Left lobe of liver (tissue), 2 donors: ENCODE results near the gene HDHD5. TPM values are rescaled to one million over a fixed set of nuclear protein-coding genes. Genes with fewer than 3 reads are reported as not detected.

ENCODE experiments used
- ATAC-seq: fragments of 200-7000 bp; cut with Tn5 transposase; one replicate; pipeline ENCODE4 v1.9.1; 2020; ENCODE audit warnings: mild to moderate bottlenecking, moderate library complexity
- DNase-seq: peaks from one replicate; pipeline ENCODE4 v3.0.0-alpha.2; 2020; ENCODE audit warnings: low spot score
- total RNA-seq: library from RNA; stranded (reverse); gene quantifications from one replicate; pipeline ENCODE4 v1.2.1, GENCODE V29; 2021
- donor health status: DM: no; HTN: no; CAD: no; lungs with moderate emphysema.
- donor health status: DM: no; HTN: yes; CAD: no.

HDHD5 gene
- total RNA-seq, 1 donor from 2014 or later, result 31.7 TPM

DNA sequence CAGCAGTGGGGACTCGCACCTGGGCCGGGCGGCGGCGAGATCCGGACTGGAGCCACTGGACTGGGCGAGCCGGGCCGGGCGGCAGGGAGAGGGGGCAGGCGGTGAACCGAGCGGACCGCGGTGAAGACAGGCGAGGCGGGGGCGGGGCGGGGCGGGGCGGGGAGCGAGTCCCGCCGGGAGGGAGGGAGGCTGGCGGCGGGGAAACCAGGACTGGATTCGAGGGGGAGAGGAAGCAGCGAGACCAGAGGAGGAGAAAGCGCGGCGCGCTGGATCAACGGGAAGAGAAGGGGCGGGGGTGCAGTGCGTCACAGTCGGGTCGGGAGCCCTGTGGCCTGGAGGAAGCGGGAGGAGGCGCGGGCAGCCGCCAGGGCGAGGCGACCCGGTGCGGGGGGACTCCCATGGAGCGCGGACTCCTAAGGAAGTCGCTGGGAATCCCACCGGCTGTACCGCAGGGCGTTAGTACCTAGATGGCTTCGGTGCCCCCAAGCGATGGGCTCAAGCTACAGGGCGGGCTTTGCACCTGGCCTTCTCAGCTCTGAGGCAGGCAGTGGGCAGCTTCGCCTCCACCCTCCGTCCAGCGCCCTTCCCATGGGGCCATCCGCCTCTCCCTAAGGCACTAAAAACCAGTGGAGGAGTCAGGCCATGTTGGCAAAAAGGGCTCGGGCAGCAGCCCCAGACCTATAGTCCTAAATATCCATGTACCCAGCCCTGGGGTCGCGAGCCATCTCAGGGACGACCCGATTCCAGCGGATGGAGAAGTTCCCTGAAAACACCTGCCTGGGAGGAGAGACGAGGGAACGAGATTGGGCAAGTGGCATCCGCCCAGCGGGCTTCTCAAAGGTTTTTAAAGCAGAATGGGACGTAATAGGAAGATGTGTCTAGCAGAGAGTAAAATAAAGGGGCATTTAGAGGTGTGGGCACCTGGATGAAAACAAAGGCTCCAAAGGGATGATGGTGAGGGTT lies 37.6 kb downstream of the HDHD5 start, which contains the start of gene TMEM121B:
TSS of gene TMEM121B (minus strand) at position 128 of the 963 bp plus-strand sequence. CDS start 233 bp downstream, outside the sequence.
- peak; percentile 32 for ATAC-seq
- no peak for DNase-seq

GRCh38 chr22:17120711-17121232 lies 38.3 kb downstream of the HDHD5 start:
- peak; percentile 7 for ATAC-seq
- no peak for DNase-seq

- ATAC-seq (peak; percentile 80), DNase-seq (peak; percentile 69)
Observed at GRCh38 chr22:17120281-17120680, 38.8 kb downstream of the HDHD5 start.

DNA sequence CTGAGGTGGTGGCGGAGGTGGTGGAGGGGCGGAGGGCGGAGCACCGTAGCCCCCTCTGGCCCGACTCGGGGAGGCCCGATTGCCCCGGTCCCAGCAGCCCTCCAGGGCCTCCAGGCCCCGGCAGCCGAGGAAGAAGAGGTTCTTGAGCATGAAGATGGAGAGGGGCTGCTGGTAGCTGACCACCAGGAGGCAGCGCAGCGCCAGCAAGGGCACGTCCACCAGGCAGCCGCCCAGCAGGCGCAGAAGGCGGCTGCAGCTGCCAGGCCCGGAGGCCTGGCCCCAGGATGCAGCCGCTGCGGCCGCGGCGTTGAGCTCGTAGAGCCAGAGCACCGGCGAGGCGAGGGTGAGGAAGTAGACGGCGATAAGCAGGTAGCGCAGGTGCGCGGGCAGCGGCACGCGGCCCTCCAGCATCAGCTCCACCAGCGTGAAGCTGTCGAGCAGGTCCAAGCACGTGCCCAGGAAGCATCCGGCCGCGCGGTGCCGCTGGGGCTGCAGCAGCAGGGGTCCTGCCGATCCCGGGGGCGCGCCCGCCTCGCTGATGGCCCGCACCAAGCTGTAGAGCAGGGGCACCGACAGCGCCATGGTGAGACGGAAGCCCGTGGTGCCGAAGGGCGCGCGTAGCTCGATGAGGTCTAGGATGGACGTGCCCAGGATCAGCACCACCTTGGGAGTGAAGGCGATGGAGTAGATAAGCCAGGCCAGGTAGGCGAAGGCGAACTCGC lies 39.4 kb downstream of the HDHD5 start:
- ATAC-seq (peak; percentile 84), DNase-seq (no peak)

GRCh38 chr22:17118342-17118741 lies 40.7 kb downstream of the HDHD5 start:
- ATAC-seq (no peak), DNase-seq (no peak)

DNA sequence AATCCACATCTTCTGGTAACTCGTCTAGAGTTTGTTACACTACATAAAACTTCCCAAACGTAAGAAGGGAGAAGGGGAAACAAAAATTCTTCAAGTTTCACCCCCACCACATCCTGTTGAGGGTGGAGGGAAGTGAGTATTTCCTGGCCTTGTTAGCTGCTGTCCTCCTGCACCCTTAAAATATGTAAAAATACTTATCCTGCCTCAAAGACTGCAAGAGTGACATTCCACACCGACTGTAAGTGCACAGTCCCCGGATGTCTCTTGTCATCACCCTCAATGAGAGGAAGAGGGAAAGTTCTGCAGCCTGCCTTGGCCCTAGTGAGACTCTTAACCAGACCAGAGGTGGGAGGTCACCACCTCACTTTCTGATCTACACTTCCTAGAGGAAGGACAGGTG lies 41.2 kb downstream of the HDHD5 start:
- no peak for ATAC-seq
- no peak for DNase-seq

- ATAC-seq (no peak), DNase-seq (no peak)
Observed at GRCh38 chr22:17117400-17117799, 41.7 kb downstream of the HDHD5 start.

DNA sequence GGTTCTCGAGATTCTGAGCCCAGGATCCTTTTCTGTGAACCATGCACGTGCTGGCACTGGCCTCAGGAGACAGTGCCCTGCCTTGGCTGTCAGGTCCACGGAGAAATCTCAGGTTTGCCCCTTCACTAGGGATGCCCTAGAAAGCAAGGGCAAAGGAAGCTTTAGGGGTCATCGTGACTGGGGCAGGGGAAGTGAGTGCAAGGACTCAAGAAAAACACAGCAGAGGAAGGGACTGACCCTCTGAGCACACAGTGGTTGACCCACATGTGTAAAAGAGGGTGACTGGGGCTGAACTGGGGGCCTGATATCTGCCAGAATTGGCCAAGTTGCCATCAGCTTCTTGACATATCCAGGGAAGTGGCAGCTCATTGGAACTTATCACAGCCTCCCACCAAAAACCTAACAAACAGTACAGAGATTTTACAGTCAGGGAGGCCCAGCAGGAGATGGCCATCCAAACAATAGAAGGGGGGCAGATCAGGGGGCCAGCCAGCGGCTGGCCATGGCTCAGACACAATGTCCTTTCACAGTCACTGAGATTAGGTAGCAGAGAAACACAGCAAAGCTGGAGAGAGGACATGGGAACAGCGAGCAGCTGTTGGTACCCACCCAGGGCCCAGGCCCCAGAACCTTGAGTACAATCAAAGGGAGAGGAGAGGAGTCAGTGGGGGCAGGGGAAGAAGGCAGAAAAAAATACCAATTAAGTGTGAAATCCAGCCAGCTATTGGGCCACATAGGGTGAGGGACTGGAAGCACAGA lies 42.3 kb downstream of the HDHD5 start:
- no peak for ATAC-seq

GRCh38 chr22:17115945-17116565 lies 43.0 kb downstream of the HDHD5 start:
- ATAC-seq (no peak), DNase-seq (no peak)

More for the DNA sequence above, 42.3 kb downstream of the HDHD5 start:
- DNase-seq, result no peak

DNA sequence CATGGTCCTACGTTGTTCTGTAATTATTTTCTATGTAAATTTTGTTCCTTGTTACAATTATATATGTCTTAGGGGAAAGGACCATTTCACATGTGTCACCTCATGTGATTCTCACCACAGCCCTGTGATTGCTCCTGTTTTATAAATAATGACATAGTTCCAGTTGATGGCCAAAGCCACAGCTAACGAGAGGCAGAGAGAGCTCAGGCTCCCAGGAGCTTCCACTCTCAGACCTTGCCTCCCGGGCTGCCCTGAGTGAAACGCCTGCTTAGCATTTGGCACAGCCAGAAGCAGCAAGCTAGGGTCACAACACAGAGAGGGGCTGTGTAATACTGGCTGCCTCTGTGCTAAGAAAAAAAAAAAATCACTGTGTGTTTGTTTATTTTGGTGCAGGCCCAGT lies 43.8 kb downstream of the HDHD5 start:
- DNase-seq (no peak), ATAC-seq (no peak)

DNA sequence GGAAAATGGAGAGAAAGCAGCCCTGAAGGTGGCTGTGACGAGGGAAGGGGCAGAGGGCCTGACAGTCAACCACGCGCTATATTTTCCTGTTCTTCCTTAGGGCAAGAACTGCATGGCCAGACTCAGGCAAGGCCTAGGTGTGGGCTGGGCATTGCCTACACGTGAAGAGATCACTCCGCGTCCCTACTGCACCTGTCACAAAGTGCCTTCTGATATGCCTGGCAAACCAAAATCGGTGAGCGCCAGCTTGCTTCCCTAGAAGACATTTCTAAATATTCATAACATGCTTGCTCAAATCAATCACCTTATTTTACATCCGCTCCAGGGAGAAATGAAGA lies 44.2 kb downstream of the HDHD5 start:
- no peak for DNase-seq
- no peak for ATAC-seq

GRCh38 chr22:17114173-17114897 lies 44.7 kb downstream of the HDHD5 start:
- DNase-seq (no peak), ATAC-seq (no peak)

DNA sequence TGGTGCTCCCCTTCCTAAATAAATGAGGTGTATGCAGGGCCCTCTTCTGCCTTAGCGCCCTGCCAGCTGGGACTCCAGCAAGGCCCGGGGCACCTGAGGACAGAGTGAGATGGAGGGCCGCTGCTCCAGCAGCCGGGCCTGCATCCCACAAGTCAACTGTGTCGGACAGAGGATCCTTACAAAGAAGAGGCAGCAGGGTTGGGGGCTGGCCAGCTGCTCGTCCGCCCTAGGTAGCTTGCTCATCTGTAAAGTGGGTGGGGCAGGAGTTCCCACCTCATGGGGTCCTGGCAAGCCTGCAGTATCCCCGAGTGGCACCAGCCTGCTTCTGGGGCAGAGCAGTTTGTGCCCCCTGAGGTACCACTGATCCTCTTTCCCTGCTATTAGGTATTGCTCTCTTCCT lies 45.5 kb downstream of the HDHD5 start:
- DNase-seq, result no peak
- no peak for ATAC-seq

GRCh38 chr22:17112491-17113042 lies 46.5 kb downstream of the HDHD5 start:
- DNase-seq, result no peak

DNA sequence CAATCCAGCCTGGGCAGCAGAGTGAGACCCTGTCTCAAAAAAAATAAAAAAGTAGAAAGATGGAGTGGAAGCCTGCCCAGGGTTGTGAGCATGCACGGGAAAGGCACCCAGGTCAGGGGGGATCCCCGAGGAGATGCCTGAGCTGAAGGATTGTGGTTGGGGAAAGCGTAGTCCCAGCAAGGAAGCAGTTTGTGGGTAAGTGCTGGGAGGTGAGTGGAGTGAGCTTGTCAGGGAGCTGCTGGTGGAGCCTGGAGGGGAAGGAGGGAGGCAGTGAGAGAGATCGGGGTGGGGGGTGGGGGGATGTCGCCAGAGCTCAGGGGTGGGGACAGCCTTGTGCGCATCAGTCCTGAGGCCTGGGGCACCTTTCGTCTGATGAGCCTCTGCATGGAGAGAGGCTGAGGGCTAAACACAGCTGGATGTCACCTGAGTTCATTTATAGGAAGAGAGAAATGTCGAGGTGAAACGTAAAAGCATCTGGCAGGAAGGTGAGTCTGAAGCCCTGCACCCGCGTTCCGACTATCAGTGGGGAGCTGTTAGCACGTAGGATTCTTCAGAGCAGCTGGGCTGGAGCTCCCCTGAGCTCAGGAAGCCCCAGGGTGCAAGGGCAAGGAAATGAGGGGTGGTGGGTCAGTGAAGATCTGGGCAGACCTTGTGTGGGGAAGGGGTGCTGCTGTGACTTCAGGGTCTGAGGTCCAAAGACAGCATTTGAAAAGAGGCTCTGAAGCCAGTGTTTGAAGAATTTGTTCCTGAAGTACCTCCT lies 48.1 kb downstream of the HDHD5 start:
- DNase-seq (no peak), ATAC-seq (no peak)

More at GRCh38 chr22:17112491-17113042, 46.5 kb downstream of the HDHD5 start:
- no peak for ATAC-seq

- DNase-seq (no peak), ATAC-seq (no peak)
Observed at GRCh38 chr22:17109976-17110375, 49.1 kb downstream of the HDHD5 start.

- DNase-seq (no peak), ATAC-seq (no peak)
Observed at GRCh38 chr22:17109113-17109865, 49.8 kb downstream of the HDHD5 start.
